Measurements from ENCODE around the gene FOXA3.

GRCh38 chr19:45901912-45902650 is 38.0 kb downstream of the FOXA3 start, which contains the start of gene MYPOP:
- TF ChIP-seq CTCF (IDR thresholded peaks at IDR 0.05) (no peak), EZH2 (IDR thresholded peaks at IDR 0.05) (no peak)

Data from neural progenitor cell (in vitro differentiated cells).